ENCODE measurements around the gene NBAS. TPM values are rescaled to one million over a fixed set of nuclear protein-coding genes. Genes with fewer than 3 reads are reported as not detected.

The NBAS gene
- total RNA-seq, 3 donors from 2014 or later (not counting 1 experiment from before 2014, with no cell fraction given) = 27.8 to 34.7 (median 29.2) TPM

- peaks cover 7% of the 10 kb centered on the region for H3K36me3 ChIP-seq (ENCODE audit: control insufficient read depth, insufficient read depth, low read length)
- intact Hi-C loops (cut with micrococcal nuclease) = no loop called here
- H3K4me1 Mint-ChIP-seq = peaks cover 30 to 31% of the 10 kb centered on the region in 2 donors
Measured at GRCh38 chr2:15556311-15556930, 4.7 kb downstream of the NBAS start.

GRCh38 chr2:15555760-15556193, 5.4 kb downstream of the NBAS start:
- Mint-ChIP-seq H3K9me3 (no peaks in the 10 kb centered on the region), H3K36me3 (peaks cover 8% of the 10 kb centered on the region), H3K4me1 (peaks cover 24 to 25% of the 10 kb centered on the region in 2 donors), H3K27me3 (ENCODE audit: low read depth in 2 of 2) (no peaks in the 10 kb centered on the region), H3K27ac (no peak overlapping the region), H3K4me3 (no peak overlapping the region)
- WGBS (ENCODE audit: insufficient coverage) = 93% methylated on average over 3 of the region's 3 CpGs
- no peak for TF ChIP-seq CTCF (IDR thresholded peaks at IDR 0.05)
- no peaks in the 10 kb centered on the region for H3K9me3 ChIP-seq (ENCODE audit: control insufficient read depth, insufficient read depth, low read length)
- H3K4me3 ChIP-seq (ENCODE audit: low read length) = no peak overlapping the region
- no peaks in the 10 kb centered on the region for H3K27me3 ChIP-seq (ENCODE audit: control insufficient read depth, insufficient read depth, low read length)
- H3K36me3 ChIP-seq (ENCODE audit: control insufficient read depth, insufficient read depth, low read length) = peaks cover 7% of the 10 kb centered on the region
- intact Hi-C loops (cut with micrococcal nuclease) = no loop called here
- DNase-seq (no peak), ATAC-seq (no peak)
- H3K4me1 ChIP-seq (ENCODE audit: control insufficient read depth, insufficient read depth, low read length) = peaks cover 6% of the 10 kb centered on the region
- no peak overlapping the region for H3K27ac ChIP-seq (ENCODE audit: low read length)

More at GRCh38 chr2:15556311-15556930, 4.7 kb downstream of the NBAS start:
- H3K9me3 Mint-ChIP-seq = no peaks in the 10 kb centered on the region
- ATAC-seq (no peak), DNase-seq (no peak)
- H3K27ac Mint-ChIP-seq = no peak overlapping the region
- H3K36me3 Mint-ChIP-seq = peaks cover 8% of the 10 kb centered on the region
- Histone ChIP-seq H3K27ac (ENCODE audit: low read length) (no peak overlapping the region), H3K4me1 (ENCODE audit: control insufficient read depth, insufficient read depth, low read length) (peaks cover 6% of the 10 kb centered on the region), H3K4me3 (ENCODE audit: low read length) (no peak overlapping the region), H3K27me3 (ENCODE audit: control insufficient read depth, insufficient read depth, low read length) (no peaks in the 10 kb centered on the region), H3K9me3 (ENCODE audit: control insufficient read depth, insufficient read depth, low read length) (no peaks in the 10 kb centered on the region)
- WGBS (ENCODE audit: insufficient coverage) = no CpG with 5 or more reads among the region's 4 CpGs
- no peaks in the 10 kb centered on the region for H3K27me3 Mint-ChIP-seq (ENCODE audit: low read depth in 2 of 2)
- H3K4me3 Mint-ChIP-seq = no peak overlapping the region
- no peak for TF ChIP-seq CTCF (IDR thresholded peaks at IDR 0.05)

- no peaks in the 10 kb centered on the region for H3K9me3 ChIP-seq (ENCODE audit: control insufficient read depth, insufficient read depth, low read length)
- Mint-ChIP-seq H3K27me3 (ENCODE audit: low read depth in 2 of 2) (no peaks in the 10 kb centered on the region), H3K36me3 (peaks cover 8% of the 10 kb centered on the region), H3K4me1 (peaks cover 13 to 15% of the 10 kb centered on the region in 2 donors), H3K4me3 (no peak overlapping the region), H3K27ac (no peak overlapping the region), H3K9me3 (no peaks in the 10 kb centered on the region)
- H3K4me3 ChIP-seq (ENCODE audit: low read length) = no peak overlapping the region
- intact Hi-C loops (cut with micrococcal nuclease) = no loop called here
- DNase-seq (no peak), ATAC-seq (no peak)
- WGBS (ENCODE audit: insufficient coverage) = 98% methylated on average over 3 of the region's 5 CpGs
- H3K27me3 ChIP-seq (ENCODE audit: control insufficient read depth, insufficient read depth, low read length) = no peaks in the 10 kb centered on the region
- no peak for TF ChIP-seq CTCF (IDR thresholded peaks at IDR 0.05)
- no peak overlapping the region for H3K27ac ChIP-seq (ENCODE audit: low read length)
- no peaks in the 10 kb centered on the region for H3K4me1 ChIP-seq (ENCODE audit: control insufficient read depth, insufficient read depth, low read length)
- H3K36me3 ChIP-seq (ENCODE audit: control insufficient read depth, insufficient read depth, low read length) = peaks cover 7% of the 10 kb centered on the region
Measured at GRCh38 chr2:15554525-15555218, 6.5 kb downstream of the NBAS start.

Data from natural killer cell (primary cell).